Ishikawa (cell line): ENCODE measurements around the gene BCL2L12.
A peak's percentile ranks its signal among the peaks of the same experiment; 100 is the strongest.

Experiments
- CEBPB ChIP-seq: IDR thresholded peaks from 2 replicates; pipeline ENCODE4 v1.6.1; 2012
- CREB1 ChIP-seq: IDR thresholded peaks from 2 replicates; pipeline ENCODE4 v1.6.1; 2012; ENCODE audit warnings: low read depth
- EGR1 ChIP-seq: IDR thresholded peaks from 2 replicates; pipeline ENCODE4 v1.6.1; 2012
- EP300 ChIP-seq: IDR thresholded peaks from 2 replicates; pipeline ENCODE4 v1.6.1; 2012; ENCODE audit warnings: borderline replicate concordance
- FOXM1 ChIP-seq: IDR thresholded peaks from 2 replicates; pipeline ENCODE4 v1.6.1; 2012; ENCODE audit warnings: low read depth, borderline replicate concordance
- NFIC ChIP-seq: IDR thresholded peaks from 2 replicates; pipeline ENCODE4 v1.6.1; 2012
- RAD21 ChIP-seq: IDR thresholded peaks from 2 replicates; pipeline ENCODE4 v1.6.1; 2012; ENCODE audit warnings: low read depth
- TAF1 ChIP-seq: IDR thresholded peaks from 2 replicates; pipeline ENCODE4 v1.6.1; 2012; ENCODE audit warnings: low read depth, mild to moderate bottlenecking
- TCF12 ChIP-seq: IDR thresholded peaks from 2 replicates; pipeline ENCODE4 v1.6.1; 2012; ENCODE audit warnings: low read depth
- TEAD4 ChIP-seq: IDR thresholded peaks from 2 replicates; pipeline ENCODE4 v1.6.1; 2012
- YY1 ChIP-seq: IDR thresholded peaks from 2 replicates; pipeline ENCODE4 v1.6.1; 2012; ENCODE audit warnings: low read depth
- ZBTB7A ChIP-seq: IDR thresholded peaks from 2 replicates; pipeline ENCODE4 v1.6.1; 2012; ENCODE audit warnings: low read depth
- TF ChIP-seq, protein P1 (sequence below): IDR thresholded peaks from 2 replicates; pipeline ENCODE4 v1.6.1; 2012
- TF ChIP-seq, protein P2 (sequence below): IDR thresholded peaks from 2 replicates; pipeline ENCODE4 v1.6.1; 2012
- TF ChIP-seq, protein P3 (sequence below): IDR thresholded peaks from 2 replicates; pipeline ENCODE4 v1.6.1; 2012; ENCODE audit warnings: low read depth, mild to moderate bottlenecking

The BCL2L12 gene

DNA sequence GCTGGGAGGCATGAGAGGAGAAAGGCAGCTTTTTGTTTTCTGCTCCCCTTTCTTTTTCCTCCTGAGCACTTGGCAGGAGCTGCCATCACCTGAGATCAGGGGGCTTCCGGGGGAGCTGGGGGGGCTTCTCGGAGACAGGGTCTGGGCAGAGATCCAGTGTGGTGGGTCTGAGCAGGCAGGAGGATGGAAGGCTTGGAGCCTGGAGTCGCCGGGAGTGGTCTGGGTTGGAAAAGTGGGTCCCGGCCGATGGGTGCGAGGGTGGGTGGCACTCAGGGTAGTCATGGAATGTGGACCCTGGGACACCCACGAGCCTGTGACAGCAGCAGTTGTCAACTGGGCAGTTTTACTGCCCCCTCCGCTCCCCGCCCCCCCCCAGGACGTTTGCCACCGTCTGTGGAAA is 21.4 kb downstream of the BCL2L12 start:
- TF ChIP-seq, protein P1, sequence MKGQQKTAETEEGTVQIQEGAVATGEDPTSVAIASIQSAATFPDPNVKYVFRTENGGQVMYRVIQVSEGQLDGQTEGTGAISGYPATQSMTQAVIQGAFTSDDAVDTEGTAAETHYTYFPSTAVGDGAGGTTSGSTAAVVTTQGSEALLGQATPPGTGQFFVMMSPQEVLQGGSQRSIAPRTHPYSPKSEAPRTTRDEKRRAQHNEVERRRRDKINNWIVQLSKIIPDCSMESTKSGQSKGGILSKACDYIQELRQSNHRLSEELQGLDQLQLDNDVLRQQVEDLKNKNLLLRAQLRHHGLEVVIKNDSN = no peak
- TF ChIP-seq CREB1 (no peak), EP300 (no peak), TAF1 (no peak), EGR1 (no peak), ZBTB7A (no peak), NFIC (no peak), FOXM1 (no peak), TEAD4 (no peak), YY1 (no peak), TCF12 (no peak), CEBPB (no peak)
- TF ChIP-seq, protein P2, sequence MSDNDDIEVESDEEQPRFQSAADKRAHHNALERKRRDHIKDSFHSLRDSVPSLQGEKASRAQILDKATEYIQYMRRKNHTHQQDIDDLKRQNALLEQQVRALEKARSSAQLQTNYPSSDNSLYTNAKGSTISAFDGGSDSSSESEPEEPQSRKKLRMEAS = no peak

DNA sequence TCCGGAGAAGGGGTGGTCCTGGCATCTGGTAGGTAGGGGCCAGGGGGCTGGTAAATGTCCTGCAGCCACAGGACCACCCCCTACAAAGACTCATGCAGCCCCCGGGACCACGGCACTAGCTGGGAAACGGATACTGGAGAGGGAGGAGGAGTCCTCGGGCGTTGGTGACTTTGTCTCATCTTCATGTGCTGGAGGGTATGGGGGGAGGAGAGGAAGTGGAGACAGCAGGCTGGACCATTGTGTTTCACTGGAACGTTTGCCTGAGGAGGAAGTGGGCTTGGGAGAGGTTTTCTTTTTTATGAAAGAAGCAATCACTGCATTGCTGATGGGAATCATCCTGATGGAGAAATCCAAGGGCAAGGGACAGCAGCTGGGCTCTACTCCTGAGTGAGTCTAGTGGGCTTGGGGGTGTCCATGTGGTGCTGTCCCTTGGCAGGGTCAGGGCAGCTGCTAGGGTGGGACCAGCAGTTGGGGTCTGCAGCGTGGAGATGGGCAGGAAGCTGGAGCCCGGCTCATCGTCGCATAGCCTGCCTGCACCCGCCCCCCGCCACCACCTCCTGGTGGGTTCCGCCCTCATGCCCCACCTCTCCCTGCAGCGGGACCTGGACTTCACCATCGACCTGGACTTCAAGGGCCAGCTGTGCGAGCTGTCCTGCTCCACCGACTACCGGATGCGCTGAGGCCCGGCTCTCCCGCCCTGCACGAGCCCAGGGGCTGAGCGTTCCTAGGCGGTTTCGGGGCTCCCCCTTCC is 22.0 kb downstream of the BCL2L12 start:
- TF ChIP-seq, protein P3, sequence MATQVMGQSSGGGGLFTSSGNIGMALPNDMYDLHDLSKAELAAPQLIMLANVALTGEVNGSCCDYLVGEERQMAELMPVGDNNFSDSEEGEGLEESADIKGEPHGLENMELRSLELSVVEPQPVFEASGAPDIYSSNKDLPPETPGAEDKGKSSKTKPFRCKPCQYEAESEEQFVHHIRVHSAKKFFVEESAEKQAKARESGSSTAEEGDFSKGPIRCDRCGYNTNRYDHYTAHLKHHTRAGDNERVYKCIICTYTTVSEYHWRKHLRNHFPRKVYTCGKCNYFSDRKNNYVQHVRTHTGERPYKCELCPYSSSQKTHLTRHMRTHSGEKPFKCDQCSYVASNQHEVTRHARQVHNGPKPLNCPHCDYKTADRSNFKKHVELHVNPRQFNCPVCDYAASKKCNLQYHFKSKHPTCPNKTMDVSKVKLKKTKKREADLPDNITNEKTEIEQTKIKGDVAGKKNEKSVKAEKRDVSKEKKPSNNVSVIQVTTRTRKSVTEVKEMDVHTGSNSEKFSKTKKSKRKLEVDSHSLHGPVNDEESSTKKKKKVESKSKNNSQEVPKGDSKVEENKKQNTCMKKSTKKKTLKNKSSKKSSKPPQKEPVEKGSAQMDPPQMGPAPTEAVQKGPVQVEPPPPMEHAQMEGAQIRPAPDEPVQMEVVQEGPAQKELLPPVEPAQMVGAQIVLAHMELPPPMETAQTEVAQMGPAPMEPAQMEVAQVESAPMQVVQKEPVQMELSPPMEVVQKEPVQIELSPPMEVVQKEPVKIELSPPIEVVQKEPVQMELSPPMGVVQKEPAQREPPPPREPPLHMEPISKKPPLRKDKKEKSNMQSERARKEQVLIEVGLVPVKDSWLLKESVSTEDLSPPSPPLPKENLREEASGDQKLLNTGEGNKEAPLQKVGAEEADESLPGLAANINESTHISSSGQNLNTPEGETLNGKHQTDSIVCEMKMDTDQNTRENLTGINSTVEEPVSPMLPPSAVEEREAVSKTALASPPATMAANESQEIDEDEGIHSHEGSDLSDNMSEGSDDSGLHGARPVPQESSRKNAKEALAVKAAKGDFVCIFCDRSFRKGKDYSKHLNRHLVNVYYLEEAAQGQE = no peak
- TF ChIP-seq CREB1 = no peak
- TF ChIP-seq TEAD4 = no peak
- no peak for TF ChIP-seq EP300
- no peak for TF ChIP-seq YY1
- TF ChIP-seq, protein P1 = no peak
- TF ChIP-seq TCF12 = no peak
- no peak for TF ChIP-seq FOXM1
- TF ChIP-seq CEBPB = no peak
- no peak for TF ChIP-seq NFIC
- TF ChIP-seq EGR1 = no peak
- TF ChIP-seq, protein P2 = no peak

DNA sequence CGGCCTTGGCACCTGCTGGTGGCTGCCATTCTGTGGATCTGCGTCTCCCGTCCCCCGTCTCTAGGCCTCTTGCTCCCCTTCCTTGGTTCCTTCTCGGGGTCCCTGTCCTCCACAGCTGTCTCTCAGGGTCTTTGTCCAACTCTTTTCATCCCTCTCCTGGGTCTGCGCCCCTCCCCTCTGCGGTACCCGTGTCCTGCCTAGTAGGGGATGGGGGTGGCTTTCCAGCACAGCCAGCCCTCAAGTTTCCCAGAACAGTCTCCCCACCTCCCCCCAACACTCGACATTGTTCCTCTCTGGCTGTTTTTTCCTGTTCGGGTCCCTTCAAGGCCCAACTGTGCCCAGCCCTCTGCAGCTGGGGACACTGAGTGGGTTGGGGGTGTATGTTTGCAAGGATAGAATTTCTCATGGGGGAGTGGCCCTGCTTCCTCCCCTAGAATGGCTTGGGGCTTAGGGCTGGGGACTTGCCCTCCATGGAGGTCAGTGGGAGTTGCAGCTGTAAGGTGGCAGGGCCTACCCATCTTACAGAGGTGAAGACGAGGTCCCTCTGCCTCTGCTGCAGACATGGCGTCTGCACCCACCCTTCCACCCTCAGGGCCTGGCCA is 22.9 kb downstream of the BCL2L12 start:
- TF ChIP-seq NFIC = no peak
- TF ChIP-seq, protein P2 = no peak
- TF ChIP-seq CREB1 = no peak
- TF ChIP-seq, protein P1 = no peak
- TF ChIP-seq ZBTB7A = 0 out of 2 replicates have a peak, but pooled peaks have one; percentile 8
- TF ChIP-seq RAD21 = no peak
- TF ChIP-seq, protein P3 = no peak

DNA sequence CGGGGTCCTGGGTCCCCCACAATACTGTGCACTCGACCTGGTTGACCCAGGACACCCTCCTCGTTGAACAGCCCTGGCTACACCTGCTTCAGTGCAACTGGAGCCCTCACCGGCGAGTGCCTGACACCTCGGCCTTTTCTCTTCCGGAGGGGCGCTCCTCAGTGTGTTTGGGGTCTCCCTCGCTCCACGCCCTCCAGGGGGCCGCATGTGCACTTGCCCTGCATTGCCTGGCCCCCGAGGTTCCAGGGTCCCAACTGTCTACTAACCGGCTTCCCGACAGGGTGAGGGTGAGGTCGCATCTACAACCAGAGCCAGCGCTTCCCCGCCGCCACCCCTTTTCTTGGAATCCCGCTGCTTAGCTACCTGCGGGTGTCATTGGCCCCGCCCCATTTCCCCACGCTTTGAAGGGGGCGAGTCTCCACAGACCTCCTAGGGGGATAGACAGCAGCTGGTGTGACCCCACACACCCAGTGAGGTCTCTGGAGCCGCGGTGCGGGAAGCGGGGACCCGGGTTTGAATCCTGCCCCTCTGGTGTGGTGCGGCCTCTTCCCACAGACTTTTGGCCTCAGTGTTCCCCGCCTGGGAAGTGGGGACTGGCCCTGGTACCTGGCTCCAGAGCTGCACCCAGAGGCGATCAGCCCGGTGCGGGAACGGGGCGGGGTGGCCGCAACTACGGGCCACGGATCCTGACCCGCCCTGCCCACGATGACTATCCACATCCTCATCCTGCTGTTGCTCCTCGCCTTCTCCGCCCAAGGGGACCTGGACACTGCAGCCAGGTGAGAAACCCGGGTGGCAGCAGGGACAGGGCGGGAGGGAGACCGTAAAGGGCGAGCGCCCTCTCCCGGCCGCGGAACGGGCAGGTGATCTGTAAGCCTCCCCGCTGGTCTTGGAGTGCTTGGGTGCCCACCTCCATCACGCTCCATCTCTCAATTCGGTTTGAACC is 23.7 kb downstream of the BCL2L12 start, which contains the start of gene ADM5:
Gene ADM5 (plus strand): TSS at position 462 of the 946 bp plus-strand sequence. CDS start 244 bp downstream, at position 706.
- no peak for TF ChIP-seq RAD21
- no peak for TF ChIP-seq TEAD4
- TF ChIP-seq, protein P1 = no peak
- TF ChIP-seq, protein P3 = no peak
- TF ChIP-seq ZBTB7A = no peak
- TF ChIP-seq CREB1 = no peak
- no peak for TF ChIP-seq CEBPB
- no peak for TF ChIP-seq EGR1
- TF ChIP-seq YY1 = no peak
- TF ChIP-seq TCF12 = no peak
- no peak for TF ChIP-seq EP300
- TF ChIP-seq NFIC = no peak
- no peak for TF ChIP-seq TAF1
- TF ChIP-seq, protein P2 = no peak
- TF ChIP-seq FOXM1 = no peak
